Vagina (tissue), 2 donors: ENCODE data around the gene LRMDA.

Experiments used
- CTCF ChIP-seq, 3 experiments: fragments of 450-650 bp in 2 of 3; fragments of 200-600 bp in 1 of 3; sonication (generic) in 1 of 3; IDR thresholded peaks; one replicate each; pipeline ENCODE4 v1.5.1; 2017 to 2019; ENCODE audit warnings: antibody characterized with exemption in 3 of 3, mild to moderate bottlenecking in 2 of 3, moderate library complexity in 2 of 3
- POLR2A ChIP-seq, 2 donors: fragments of 450-650 bp; IDR thresholded peaks; one replicate each; pipeline ENCODE4 v1.6.1; 2017; ENCODE audit warnings: antibody characterized with exemption in 2 of 2, mild to moderate bottlenecking in 2 of 2, moderate library complexity in 2 of 2
- POLR2AphosphoS5 ChIP-seq, 2 donors: sonication (generic); formaldehyde crosslinking; IDR thresholded peaks; one replicate each; pipeline ENCODE4 v1.9.0; 2017; ENCODE audit warnings: antibody characterized with exemption in 2 of 2, mild to moderate bottlenecking in 2 of 2, low read depth in 1 of 2; ENCODE audit not compliant: insufficient read depth in 1 of 2

GRCh38 chr10:76324283-76324682, 892.9 kb downstream of the LRMDA start:
- TF ChIP-seq CTCF (IDR thresholded peaks at IDR 0.05) (no peak), POLR2A (IDR thresholded peaks at IDR 0.05) (no peak), POLR2AphosphoS5 (IDR thresholded peaks at IDR 0.05; ENCODE audit: insufficient read depth in 1 of 2, low read depth in 1 of 2) (no peak)
